ENCODE measurements around the gene CYP27B1. TPM values are rescaled to one million over a fixed set of nuclear protein-coding genes. Genes with fewer than 3 reads are reported as not detected.

Gene CYP27B1
- total RNA-seq, 2 experiments from 2014 or later: 1.9 to 2.3 TPM

DNA sequence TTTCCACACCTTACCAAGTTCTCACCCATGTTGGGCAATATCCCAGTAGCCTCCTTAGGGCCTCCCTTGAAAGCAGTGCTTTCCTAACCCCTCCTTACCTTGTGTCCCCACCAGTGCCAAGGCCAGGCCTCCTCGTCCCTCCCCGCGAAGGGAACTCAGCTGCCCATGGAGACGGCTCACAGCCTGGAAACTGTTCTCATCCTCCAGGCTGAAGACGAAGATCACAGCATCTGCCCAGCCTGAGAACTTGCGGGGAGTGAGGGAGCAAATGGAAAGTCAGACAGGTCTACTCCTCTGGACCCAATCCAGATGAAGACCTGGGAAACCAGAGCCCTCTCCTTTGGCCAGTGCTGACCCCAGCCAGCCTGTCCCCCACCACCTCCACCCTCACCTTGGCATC is 33.0 kb downstream of the CYP27B1 start:
- Mint-ChIP-seq H3K27ac (no peak overlapping the region), H3K36me3 (ENCODE audit: low read depth) (peaks cover 67% of the 10 kb centered on the region), H3K4me3 (no peak overlapping the region), H3K27me3 (no peaks in the 10 kb centered on the region), H3K4me1 (peaks cover 7% of the 10 kb centered on the region), H3K9me3 (no peaks in the 10 kb centered on the region)
- no peak for DNase-seq
- ChIA-PET POLR2A (no interaction called here), CTCF (interaction anchor here (2.9 kb wide), 1 partner anchor 12 kb away, joined by 8 read pairs; no protein-coding TSS in a partner anchor)

DNA sequence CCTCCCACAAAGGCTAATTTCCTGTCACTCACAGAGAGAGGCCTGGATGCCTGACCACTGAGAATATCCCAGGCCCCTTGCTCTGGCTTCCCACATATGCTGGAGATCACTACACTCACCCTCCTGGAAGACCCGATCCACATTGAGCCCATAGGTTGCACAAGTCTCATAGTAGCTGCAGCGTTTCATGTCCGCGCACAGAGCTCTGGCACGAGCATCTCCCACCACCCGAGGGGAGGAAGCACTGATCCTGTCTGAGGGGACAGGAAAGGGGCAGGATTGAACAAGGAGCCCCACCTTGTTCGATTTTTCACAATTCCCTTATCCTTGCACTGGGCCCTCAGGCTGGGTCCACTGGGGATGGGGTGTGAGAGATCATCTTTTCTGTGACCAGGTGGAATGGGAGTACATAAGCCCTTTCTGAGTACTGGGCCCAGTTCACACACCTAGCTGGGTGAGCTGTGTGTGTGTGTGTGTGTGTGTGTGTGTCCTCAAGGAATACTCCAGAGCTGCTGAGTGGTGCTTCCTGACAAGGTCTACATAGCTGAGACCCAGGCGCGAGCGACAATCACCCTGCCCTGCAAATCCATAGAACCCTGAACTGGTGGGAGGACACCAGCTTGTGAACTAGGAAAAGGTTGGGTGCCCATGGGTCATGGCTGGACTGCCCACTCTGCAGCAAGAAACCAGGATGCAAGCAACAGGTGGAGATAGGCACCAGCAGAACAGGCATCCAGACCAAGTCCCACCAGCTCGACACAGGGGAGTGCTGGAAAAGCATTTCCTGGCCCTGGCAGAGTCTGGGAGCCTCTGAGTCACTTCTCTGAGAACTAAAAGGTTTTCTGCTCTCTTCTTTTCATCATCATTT is 33.9 kb downstream of the CYP27B1 start:
- no peak for DNase-seq
- Mint-ChIP-seq H3K27ac (no peak overlapping the region), H3K36me3 (ENCODE audit: low read depth) (peaks cover 74% of the 10 kb centered on the region), H3K9me3 (no peaks in the 10 kb centered on the region), H3K4me1 (peaks cover 6% of the 10 kb centered on the region), H3K4me3 (no peak overlapping the region), H3K27me3 (no peaks in the 10 kb centered on the region)
- ChIA-PET POLR2A (no interaction called here), CTCF (interaction anchor here (1.2 to 2.9 kb wide), 3 partner anchors 8 to 150 kb away, joined by 5 to 8 read pairs (median 5); no protein-coding TSS in a partner anchor)

DNA sequence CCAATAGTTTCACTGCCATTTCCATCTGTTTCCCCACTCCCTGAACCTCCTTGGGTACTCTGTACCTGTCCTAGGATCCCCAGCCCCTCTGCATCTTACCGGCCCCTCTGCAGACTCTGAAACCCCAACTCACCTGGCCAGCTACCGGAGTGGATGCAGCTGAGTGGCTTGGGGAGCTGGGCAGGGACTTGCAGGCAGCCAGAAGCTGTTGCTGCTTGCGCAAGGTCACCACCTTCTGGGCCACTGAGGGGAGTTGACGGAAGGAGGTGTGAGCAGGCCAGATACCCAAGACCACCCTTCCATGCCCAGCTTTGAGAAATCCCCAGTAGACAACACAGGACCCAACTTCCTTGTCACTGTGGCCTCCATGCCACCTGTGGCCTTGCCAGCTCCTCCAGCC is 34.6 kb downstream of the CYP27B1 start:
- H3K9me3 Mint-ChIP-seq: no peaks in the 10 kb centered on the region
- no peak overlapping the region for H3K4me3 Mint-ChIP-seq
- H3K4me1 Mint-ChIP-seq: peaks cover 6% of the 10 kb centered on the region
- H3K27me3 Mint-ChIP-seq: no peaks in the 10 kb centered on the region
- ChIA-PET CTCF (interaction anchor here (0.5 to 2.9 kb wide), 5 partner anchors 9 to 149 kb away, joined by 3 to 8 read pairs (median 5); partner anchors contain the start of gene OS9), POLR2A (no interaction called here)
- no peak for DNase-seq
- H3K27ac Mint-ChIP-seq: no peak overlapping the region
- H3K36me3 Mint-ChIP-seq (ENCODE audit: low read depth): peaks cover 79% of the 10 kb centered on the region

DNA sequence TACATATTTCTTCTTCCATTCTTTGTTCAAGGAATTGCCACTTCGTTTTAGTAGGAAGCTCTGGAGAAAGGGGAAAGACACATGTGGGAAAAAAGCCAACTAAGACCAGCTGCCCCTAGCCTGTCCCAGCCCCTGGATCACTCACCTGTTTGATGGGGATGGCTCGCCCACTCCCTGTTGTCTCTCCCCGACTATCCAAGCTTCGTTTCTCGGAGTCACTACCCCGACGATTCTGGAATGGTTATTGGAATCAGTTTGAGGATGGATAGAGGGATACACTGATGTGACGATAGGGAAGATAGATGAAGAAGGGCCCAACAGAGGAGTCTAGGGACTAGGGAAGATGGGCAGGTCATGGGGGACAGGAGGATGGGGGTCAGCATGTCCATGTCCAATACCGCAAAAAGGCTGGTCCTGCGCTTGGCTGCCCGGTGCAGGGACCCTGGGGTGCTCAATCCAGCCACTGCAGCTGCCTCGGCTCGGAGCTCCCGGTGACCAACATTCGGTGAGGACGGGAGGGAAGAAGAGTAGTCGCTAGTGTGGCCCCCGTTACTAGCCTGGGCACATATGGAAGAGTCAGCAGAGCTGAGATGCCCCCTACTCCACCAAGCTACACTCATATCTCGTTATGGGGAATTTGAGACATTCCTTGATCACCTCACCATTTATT is 35.3 kb downstream of the CYP27B1 start:
- Mint-ChIP-seq H3K27ac (no peak overlapping the region), H3K4me3 (no peak overlapping the region)
- POLR2A ChIA-PET: no interaction called here

DNA sequence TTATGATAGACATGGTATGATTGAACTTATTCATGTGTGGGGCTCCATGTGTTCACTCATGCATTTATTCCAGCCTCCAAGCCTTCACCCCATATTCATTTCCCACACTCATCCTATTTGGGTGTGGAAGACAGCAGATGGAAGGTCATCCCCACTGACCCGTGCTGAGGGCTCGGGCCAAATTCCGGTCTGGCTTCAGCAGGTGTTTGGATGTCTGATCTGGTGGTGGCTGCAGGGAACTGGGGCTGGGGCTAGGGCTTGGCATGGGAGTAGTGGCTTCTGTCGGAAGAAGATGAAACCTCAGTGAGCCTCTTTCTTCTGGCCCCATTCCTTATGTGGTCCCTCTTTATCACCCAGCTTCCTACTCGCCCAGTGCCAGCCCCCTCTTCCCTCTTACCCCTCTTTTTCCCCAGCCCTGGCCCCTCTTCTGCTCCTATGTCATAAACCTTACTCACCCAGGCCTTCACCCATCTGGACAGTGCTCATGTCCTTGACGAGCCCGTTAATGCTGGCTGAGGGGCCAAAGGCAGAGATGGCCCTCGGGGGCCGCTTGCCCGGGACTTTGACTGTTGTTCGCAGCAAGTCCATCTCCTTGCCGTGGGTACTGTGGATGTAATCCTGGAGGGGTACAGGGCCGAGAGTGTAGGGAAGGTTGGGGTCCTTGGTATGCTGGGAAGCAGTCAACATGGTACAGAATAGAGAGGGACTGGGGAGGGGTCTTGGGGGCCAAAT is 36.4 kb downstream of the CYP27B1 start:
- Mint-ChIP-seq H3K36me3 (ENCODE audit: low read depth) (peaks cover 82% of the 10 kb centered on the region), H3K27ac (no peak overlapping the region), H3K27me3 (no peaks in the 10 kb centered on the region), H3K4me3 (no peak overlapping the region), H3K9me3 (no peaks in the 10 kb centered on the region), H3K4me1 (peaks cover 3% of the 10 kb centered on the region)
- no peak for DNase-seq
- ChIA-PET CTCF (interaction anchor here (0.9 to 1.5 kb wide), 2 partner anchors 24 to 37 kb away, joined by 3 read pairs; partner anchors contain the start of gene OS9), POLR2A (no interaction called here)

More for the DNA sequence above, 35.3 kb downstream of the CYP27B1 start:
- CTCF ChIA-PET: interaction anchor here (0.5 to 1.5 kb wide), 2 partner anchors 23 to 38 kb away, joined by 3 read pairs; partner anchors contain the start of gene OS9
- H3K27me3 Mint-ChIP-seq: no peaks in the 10 kb centered on the region
- no peaks in the 10 kb centered on the region for H3K9me3 Mint-ChIP-seq
- peaks cover 80% of the 10 kb centered on the region for H3K36me3 Mint-ChIP-seq (ENCODE audit: low read depth)
- peaks cover 2% of the 10 kb centered on the region for H3K4me1 Mint-ChIP-seq
- no peak for DNase-seq

DNA sequence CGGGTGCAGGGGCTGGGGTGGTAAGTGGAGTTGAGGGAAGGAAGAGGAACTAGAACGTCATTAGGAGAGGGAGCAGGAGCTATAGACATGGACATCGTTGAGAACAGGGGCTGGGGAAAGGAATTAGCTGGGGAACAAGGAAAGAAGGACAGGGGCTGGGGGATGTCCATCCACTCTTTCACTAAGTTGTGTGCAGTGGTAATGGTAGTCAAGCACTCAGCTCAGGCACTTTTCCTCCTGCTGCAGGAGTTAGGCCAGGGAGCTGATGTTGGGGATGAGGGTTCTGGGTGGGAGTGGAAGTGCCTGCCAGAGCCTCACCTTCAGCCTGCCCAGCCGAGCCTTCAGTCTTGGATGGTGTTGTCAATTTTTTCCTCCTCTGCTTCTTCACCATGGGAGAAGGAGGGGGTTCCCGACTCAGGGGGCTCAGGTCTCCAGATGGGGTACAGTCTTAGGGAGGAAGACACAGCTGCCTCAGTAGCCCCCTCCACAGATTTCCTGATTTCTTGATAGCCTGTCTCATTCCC is 37.5 kb downstream of the CYP27B1 start:
- Mint-ChIP-seq H3K27me3 (no peaks in the 10 kb centered on the region), H3K36me3 (ENCODE audit: low read depth) (peaks cover 77% of the 10 kb centered on the region), H3K27ac (no peak overlapping the region), H3K9me3 (no peaks in the 10 kb centered on the region), H3K4me3 (no peak overlapping the region), H3K4me1 (peaks cover 6% of the 10 kb centered on the region)
- ChIA-PET POLR2A (no interaction called here), CTCF (interaction anchor here (0.7 to 0.9 kb wide), 2 partner anchors 9 to 25 kb away, joined by 3 read pairs; no protein-coding TSS in a partner anchor)
- DNase-seq: no peak

DNA sequence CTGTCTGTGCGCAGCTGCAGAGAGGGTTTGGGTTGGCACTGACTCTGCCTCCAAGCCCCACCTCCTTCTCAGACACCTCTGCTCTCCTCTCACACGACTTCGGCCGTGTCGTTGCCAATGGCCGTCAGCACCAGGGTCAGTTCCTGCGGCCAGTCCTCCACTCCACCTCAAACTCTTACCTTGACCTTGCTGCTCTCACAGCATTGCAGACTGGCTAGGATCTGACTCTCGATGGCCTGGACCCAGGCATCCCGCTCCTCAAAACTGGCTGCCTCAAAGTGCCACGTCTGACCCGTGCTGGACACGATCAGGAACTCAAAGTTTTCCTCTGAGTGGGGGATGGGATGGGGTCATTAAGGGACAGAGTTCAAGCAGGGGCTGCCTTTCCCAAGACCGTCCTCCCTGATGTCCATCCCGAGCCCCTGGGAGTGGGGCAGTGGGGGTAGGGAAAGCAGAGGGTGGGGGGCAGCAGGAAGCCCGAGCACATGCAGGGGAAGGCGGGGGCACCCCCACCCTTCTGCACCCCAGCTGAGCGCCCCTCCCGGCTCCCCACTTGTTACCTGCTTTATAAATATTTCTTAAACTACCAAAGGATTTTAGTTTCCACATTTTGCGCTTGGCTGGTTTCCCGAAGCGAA is 39.0 kb downstream of the CYP27B1 start:
- Mint-ChIP-seq H3K36me3 (ENCODE audit: low read depth) (peaks cover 67% of the 10 kb centered on the region), H3K4me3 (no peak overlapping the region)

DNA sequence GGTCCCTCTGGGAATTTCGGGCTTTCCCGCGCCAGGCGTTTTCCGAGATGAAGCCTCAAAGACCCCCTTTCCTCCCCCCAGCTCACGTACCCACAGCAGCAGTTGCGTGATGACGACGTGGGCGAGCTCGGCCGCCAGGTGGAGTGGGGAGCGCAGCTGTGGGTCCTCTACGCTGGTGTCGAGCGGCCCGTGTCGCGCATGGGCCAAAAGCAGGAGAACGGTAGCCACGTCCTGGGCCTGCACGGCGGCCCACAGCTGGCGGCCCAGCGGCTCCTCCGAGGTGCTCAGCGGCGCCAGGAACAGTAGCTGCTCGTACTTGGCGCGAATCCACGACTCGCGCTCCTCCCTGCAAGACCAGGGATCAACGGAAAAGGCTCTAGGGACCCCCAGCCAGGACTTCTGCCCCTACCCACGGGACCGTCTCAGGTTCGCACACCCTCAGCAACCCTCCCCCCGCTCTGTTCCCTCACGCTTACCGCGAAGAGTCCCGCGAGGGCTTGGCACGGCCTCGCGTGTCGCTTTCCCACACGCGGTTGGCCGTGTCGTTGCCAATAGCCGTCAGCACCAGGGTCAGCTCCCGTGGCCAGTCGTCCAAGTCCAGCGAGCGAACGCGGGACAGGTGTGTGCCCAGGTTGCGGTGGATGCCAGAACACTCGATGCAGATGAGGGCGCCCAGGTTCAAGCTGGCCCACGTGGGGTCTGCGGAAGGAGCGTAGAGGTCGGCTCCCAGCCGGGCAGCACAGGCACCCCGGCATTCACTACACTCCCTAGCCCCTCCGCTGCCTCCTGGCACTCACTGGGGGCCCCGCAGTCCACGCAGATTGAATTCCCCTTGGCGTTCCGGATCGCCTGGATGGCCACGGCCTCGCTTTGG is 39.8 kb downstream of the CYP27B1 start:
- H3K36me3 Mint-ChIP-seq (ENCODE audit: low read depth): peaks cover 62% of the 10 kb centered on the region

More for the DNA sequence above, 39.0 kb downstream of the CYP27B1 start:
- no peaks in the 10 kb centered on the region for H3K9me3 Mint-ChIP-seq
- H3K4me1 Mint-ChIP-seq: peaks cover 6% of the 10 kb centered on the region
- peak; percentile 5 for DNase-seq
- CTCF ChIA-PET: interaction anchor here (0.6 to 0.9 kb wide), 3 partner anchors 9 to 145 kb away, joined by 3 to 5 read pairs (median 4); no protein-coding TSS in a partner anchor
- peak overlapping the region; percentile 27 for H3K27ac Mint-ChIP-seq
- POLR2A ChIA-PET: no interaction called here
- H3K27me3 Mint-ChIP-seq: no peaks in the 10 kb centered on the region

DNA sequence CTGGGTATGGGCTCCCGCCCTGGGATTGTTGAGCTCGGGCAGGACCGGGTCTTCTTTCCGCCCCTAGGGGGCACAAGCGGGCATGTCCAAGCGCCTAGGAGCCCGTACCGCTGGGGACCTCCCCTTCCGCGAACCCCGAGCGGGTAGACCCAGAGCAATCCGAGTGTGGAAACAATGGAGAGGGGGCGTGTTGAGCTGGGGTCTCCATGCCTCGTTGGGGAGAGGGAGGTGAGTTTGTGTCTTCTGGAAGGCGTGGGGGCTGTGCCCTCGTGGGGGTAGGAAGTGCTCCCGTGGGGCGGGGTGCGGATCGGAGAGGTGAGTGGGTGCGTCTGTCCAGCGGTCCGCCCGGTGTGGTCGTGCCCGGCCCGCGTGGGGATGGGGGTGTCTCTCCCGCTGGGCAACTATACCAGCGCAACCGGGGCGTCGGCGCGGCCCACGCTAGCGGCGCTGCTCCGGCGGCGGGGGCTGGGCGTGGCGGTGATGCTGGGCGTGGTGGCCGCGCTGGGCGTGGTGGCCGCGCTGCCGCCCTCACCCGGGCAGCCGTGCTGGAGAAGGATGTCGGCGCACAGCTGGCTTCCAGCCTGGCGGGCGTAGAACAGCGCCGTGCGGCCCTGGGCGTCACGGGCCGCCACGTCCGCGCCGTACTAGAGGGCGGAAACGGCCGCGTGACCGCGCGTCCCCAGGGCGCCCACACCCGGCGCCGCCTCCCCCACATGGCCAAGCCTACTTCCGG is 40.6 kb downstream of the CYP27B1 start:
- peak; percentile 16 for DNase-seq
- H3K27me3 Mint-ChIP-seq: no peaks in the 10 kb centered on the region
- CTCF ChIA-PET: interaction anchor here (0.5 to 1.2 kb wide), 2 partner anchors 54 to 1032 kb away, joined by 3 to 7 read pairs; no protein-coding TSS in a partner anchor
- no peak overlapping the region for H3K27ac Mint-ChIP-seq
- POLR2A ChIA-PET: interaction anchor here (0.5 to 0.6 kb wide), 2 partner anchors 9 to 112 kb away, joined by 3 read pairs; no protein-coding TSS in a partner anchor
- peaks cover 58% of the 10 kb centered on the region for H3K36me3 Mint-ChIP-seq (ENCODE audit: low read depth)
- H3K9me3 Mint-ChIP-seq: no peaks in the 10 kb centered on the region
- H3K4me3 Mint-ChIP-seq: no peak overlapping the region
- H3K4me1 Mint-ChIP-seq: peaks cover 6% of the 10 kb centered on the region

More for the DNA sequence above, 39.8 kb downstream of the CYP27B1 start:
- H3K4me1 Mint-ChIP-seq: peaks cover 6% of the 10 kb centered on the region
- H3K9me3 Mint-ChIP-seq: no peaks in the 10 kb centered on the region
- no peak overlapping the region for H3K4me3 Mint-ChIP-seq
- peak; percentile 5 for DNase-seq
- POLR2A ChIA-PET: no interaction called here
- CTCF ChIA-PET: interaction anchor here (0.5 to 0.9 kb wide), 4 partner anchors 9 to 1033 kb away, joined by 3 to 7 read pairs (median 4); no protein-coding TSS in a partner anchor
- no peak overlapping the region for H3K27ac Mint-ChIP-seq
- H3K27me3 Mint-ChIP-seq: no peaks in the 10 kb centered on the region

DNA sequence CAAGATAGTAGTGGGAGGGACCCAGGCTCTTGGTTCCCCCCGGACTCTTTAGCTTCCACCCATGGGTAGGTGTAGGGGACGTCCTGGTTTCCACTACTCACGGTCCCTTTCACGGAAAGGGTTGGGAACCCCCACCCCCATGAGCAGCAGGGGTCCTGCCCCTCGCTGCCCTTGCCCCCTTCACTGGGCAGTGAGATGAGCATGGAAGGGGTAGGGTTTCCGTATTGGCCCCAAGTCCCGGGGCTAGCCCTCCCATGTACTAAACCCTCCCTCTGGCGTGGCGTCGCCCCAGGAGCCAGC is 41.1 kb downstream of the CYP27B1 start:
- no peaks in the 10 kb centered on the region for H3K27me3 Mint-ChIP-seq
- DNase-seq: peak; percentile 5
- H3K4me3 Mint-ChIP-seq: no peak overlapping the region
- H3K4me1 Mint-ChIP-seq: peaks cover 6% of the 10 kb centered on the region
- H3K9me3 Mint-ChIP-seq: no peaks in the 10 kb centered on the region
- ChIA-PET CTCF (interaction anchor here (1.2 kb wide), 1 partner anchor 54 kb away, joined by 3 read pairs; no protein-coding TSS in a partner anchor), POLR2A (no interaction called here)
- H3K36me3 Mint-ChIP-seq (ENCODE audit: low read depth): peaks cover 57% of the 10 kb centered on the region
- H3K27ac Mint-ChIP-seq: no peak overlapping the region

All from activated CD4-positive, alpha-beta T cell treated with anti-CD3 and anti-CD28 coated beads, Interleukin-2, amount 10 ng/mL, durations not matched to agents 7 days and 5 days (primary cell).